Measurements from ENCODE around the gene ITGB7. TPM values are rescaled to one million over a fixed set of nuclear protein-coding genes. Genes with fewer than 3 reads are reported as not detected.

ITGB7 gene
- total RNA-seq, 2 donors from 2014 or later: 2.3 to 4.9 TPM

- TF ChIP-seq, protein P1, sequence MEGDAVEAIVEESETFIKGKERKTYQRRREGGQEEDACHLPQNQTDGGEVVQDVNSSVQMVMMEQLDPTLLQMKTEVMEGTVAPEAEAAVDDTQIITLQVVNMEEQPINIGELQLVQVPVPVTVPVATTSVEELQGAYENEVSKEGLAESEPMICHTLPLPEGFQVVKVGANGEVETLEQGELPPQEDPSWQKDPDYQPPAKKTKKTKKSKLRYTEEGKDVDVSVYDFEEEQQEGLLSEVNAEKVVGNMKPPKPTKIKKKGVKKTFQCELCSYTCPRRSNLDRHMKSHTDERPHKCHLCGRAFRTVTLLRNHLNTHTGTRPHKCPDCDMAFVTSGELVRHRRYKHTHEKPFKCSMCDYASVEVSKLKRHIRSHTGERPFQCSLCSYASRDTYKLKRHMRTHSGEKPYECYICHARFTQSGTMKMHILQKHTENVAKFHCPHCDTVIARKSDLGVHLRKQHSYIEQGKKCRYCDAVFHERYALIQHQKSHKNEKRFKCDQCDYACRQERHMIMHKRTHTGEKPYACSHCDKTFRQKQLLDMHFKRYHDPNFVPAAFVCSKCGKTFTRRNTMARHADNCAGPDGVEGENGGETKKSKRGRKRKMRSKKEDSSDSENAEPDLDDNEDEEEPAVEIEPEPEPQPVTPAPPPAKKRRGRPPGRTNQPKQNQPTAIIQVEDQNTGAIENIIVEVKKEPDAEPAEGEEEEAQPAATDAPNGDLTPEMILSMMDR (IDR thresholded peaks at IDR 0.05): no peak
- no peak for TF ChIP-seq POLR2A (IDR thresholded peaks at IDR 0.05)
- Histone ChIP-seq H3K9me3 (no peaks in the 10 kb centered on the region), H3K36me3 (replicated peaks in 1 of 2; ENCODE audit: insufficient read depth in 1 of 2, low read depth in 2 of 2) (no peaks in the 10 kb centered on the region), H3K27me3 (no peaks in the 10 kb centered on the region), H3K4me1 (peaks cover 51% of the 10 kb centered on the region), H3K4me3 (no peak overlapping the region), H3K27ac (peak overlapping the region; percentile 94 to 100 (median 98))
- ATAC-seq: no peak
- intact Hi-C loops (cut with DNase I): no loop called here
- WGBS, 2 donors: 45 to 60% methylated on average over 5 of the region's 5 CpGs
- no peak for DNase-seq
These were observed 15.2 kb upstream of the ITGB7 start for GRCh38 chr12:53222170-53222721.

- Histone ChIP-seq H3K27me3 (no peaks in the 10 kb centered on the region), H3K4me3 (peak overlapping the region in 1 of 2 donors; percentile 60), H3K36me3 (replicated peaks in 1 of 2; ENCODE audit: insufficient read depth in 1 of 2, low read depth in 2 of 2) (no peaks in the 10 kb centered on the region), H3K9me3 (no peaks in the 10 kb centered on the region), H3K27ac (peak overlapping the region; percentile 94 to 100 (median 98)), H3K4me1 (peaks cover 56% of the 10 kb centered on the region)
- intact Hi-C loops (cut with DNase I): no loop called here
- peak; percentile 72 for ATAC-seq
- peak; percentile 37 to 90 (median 86) for TF ChIP-seq POLR2A (IDR thresholded peaks at IDR 0.05)
- TF ChIP-seq, protein P1 (IDR thresholded peaks at IDR 0.05): peak in 5 of 7 experiments; percentile 8 to 32 (median 20)
- DNase-seq: peak; percentile 83 to 87 (median 84)
- WGBS, 2 donors: 1 to 2% methylated on average over 29 to 64 of the region's 72 CpGs
These were observed 14.4 kb upstream of the ITGB7 start for GRCh38 chr12:53221203-53222080.

DNA sequence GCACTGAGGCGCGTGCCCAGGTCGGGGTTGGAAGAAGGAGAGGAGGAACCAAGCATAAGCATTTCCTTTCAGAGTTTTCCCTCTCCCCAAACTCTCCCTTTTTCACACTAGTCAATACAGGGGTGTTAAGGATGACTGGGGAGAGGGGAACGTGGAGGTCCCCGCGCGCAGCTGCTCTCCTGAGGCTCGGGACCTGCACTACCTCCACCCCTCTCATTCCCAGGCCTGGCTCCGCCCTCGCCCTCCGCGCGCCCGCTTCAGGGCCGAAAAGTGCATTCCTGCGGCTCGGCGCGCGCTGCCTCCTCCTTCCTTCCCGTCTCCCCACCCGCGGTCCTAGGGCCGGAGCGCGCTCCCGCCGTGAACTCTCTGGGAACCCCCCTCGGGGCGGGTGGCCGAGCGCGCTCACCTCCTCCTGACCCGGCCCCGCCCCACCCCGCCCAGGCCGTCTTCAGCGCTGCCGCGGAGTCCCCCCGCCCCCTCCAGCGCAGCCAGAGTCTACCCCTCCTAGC, 13.7 kb upstream of the ITGB7 start:
- TF ChIP-seq, protein P1 (IDR thresholded peaks at IDR 0.05): no peak
- TF ChIP-seq POLR2A (IDR thresholded peaks at IDR 0.05): no peak
- no peaks in the 10 kb centered on the region for H3K9me3 ChIP-seq
- peak; percentile 91 to 94 (median 92) for DNase-seq
- H3K36me3 ChIP-seq (replicated peaks in 1 of 2; ENCODE audit: insufficient read depth in 1 of 2, low read depth in 2 of 2): no peaks in the 10 kb centered on the region
- intact Hi-C loops (cut with DNase I): no loop called here
- ATAC-seq: peak; percentile 86
- no peaks in the 10 kb centered on the region for H3K27me3 ChIP-seq
- H3K27ac ChIP-seq: peak overlapping the region; percentile 94 to 100 (median 98)
- peak overlapping the region; percentile 60 to 73 for H3K4me3 ChIP-seq
- WGBS, 2 donors: 0% methylated on average over 15 to 34 of the region's 42 CpGs
- H3K4me1 ChIP-seq: peaks cover 56% of the 10 kb centered on the region

DNA sequence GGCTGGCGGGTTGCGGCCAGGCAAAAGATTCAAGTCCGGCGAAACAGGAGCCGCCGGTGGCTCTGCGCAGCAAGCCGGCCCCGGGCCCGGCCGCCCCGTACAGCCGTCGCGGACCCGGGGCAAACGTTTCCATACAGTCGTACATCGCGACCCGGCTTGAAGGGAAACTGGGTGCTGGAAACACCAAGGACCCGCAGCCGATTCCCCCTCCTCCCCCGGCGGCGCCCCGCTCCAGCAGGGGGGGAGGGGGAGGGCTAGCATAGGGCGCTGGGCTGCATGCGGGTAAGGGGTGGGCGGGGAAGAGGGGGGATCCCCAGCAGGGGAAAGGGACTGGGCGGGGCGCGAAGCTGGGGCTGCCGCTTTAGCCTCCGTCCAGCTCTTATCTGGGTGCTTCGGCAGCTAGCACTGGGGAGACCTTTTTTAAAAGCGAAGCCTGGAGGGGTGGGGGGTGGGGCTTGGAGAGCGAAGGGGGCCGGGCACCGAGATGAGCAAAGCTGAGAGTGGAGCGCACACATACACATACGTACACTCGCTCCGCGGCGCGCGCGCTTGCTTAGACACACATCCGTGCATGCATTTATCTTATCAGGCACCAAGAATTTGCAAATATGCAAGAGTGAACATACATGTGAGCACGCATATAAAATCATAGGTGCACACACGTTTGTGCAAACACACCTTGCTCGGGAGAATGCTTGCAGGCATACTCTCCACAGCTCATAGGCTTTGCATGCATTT, 13.1 kb upstream of the ITGB7 start:
- 0% methylated on average over 18 to 42 of the region's 53 CpGs for WGBS, 2 donors
- DNase-seq (peak; percentile 55 to 69 (median 61)), ATAC-seq (peak; percentile 6)
- Histone ChIP-seq H3K36me3 (replicated peaks in 1 of 2; ENCODE audit: insufficient read depth in 1 of 2, low read depth in 2 of 2) (no peaks in the 10 kb centered on the region), H3K27ac (peak overlapping the region; percentile 94 to 100 (median 98)), H3K9me3 (no peaks in the 10 kb centered on the region), H3K4me3 (peak overlapping the region; percentile 60 to 73), H3K4me1 (peaks cover 56% of the 10 kb centered on the region), H3K27me3 (no peaks in the 10 kb centered on the region)
- intact Hi-C loops (cut with DNase I): no loop called here
- TF ChIP-seq, protein P1 (IDR thresholded peaks at IDR 0.05): no peak
- no peak for TF ChIP-seq POLR2A (IDR thresholded peaks at IDR 0.05)

Measured in body of pancreas (tissue), 4 donors.